ENCODE measurements around the gene XYLT1. TPM values are rescaled to one million over a fixed set of nuclear protein-coding genes. Genes with fewer than 3 reads are reported as not detected.

The XYLT1 gene
- total and polyA plus RNA-seq, 9 of the 15 experiments (the other 6 are each of a cell fraction or from before 2014, with no cell fraction given) = 0.03 to 0.09 (median 0.08) TPM; not detected in 6

DNA sequence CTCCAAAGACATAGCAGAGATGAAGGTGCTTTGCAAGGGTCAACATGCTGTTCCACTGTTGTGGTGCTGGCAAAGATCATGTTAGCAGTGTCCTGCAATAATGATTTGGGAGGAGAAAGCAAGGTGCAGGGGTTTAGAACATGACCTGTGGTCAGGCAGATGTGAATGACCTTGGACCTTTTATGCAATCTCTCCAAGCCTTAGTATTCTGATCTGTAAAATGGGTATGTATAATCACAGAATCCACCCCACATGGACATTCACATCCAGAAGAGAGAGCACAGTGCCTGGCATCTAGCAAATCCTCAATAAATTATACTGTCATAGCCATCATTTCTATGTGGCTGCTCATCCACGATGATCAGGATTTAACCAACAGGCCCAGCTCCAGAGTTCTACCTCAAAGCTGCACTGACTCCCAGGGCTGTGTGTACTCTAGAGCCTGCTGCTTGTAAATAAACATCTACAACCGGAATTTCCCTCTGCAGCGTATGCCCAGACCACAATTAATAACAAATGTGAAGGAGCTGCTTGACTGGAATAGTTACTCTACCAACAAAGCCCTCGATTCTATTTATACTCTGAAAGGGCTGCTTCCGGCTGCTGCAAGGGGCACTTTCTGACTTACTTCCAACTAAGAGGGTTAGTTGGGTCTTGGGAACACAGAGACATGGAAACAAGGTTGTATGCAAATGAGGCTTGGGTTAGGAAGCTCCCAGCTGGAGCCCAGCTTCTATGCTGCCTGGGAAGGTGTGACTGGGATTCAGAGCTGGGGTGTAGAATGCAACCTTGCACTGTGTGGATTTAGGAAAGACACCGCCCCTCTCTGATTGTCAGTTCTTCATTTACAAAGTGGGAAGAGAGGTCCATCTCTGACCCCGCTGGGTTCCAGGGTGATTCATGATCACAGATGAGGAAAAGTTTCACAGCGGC is 265.2 kb downstream of the XYLT1 start:
- Histone ChIP-seq H3K9ac (ENCODE audit: insufficient read depth in 1 of 2, low read depth in 2 of 2, low read length in 2 of 2) (no peak overlapping the region), H3K4me2 (ENCODE audit: insufficient read depth, low read length) (no peak overlapping the region), H3K27ac (ENCODE audit: extremely low read depth, low read depth, low read length) (no peak overlapping the region), H3K79me2 (ENCODE audit: control insufficient read depth, insufficient read depth, low read length) (no peaks in the 10 kb centered on the region), H3K9me3 (replicated peaks; ENCODE audit: control insufficient read depth, insufficient read depth, low read depth, low read length) (no peaks in the 10 kb centered on the region), H3K4me1 (replicated peaks in 1 of 2; ENCODE audit: control insufficient read depth in 2 of 2, insufficient read depth in 2 of 2, low read length in 2 of 2) (no peaks in the 10 kb centered on the region), H3K4me3 (no peak overlapping the region), H2AFZ (ENCODE audit: low read depth, low read length) (no peak overlapping the region), H4K20me1 (replicated peaks; ENCODE audit: control insufficient read depth, insufficient read depth, low read length) (no peaks in the 10 kb centered on the region), H3K9me1 (ENCODE audit: control insufficient read depth, insufficient read depth, low read length) (no peaks in the 10 kb centered on the region), H3K36me3 (ENCODE audit: control insufficient read depth, insufficient read depth, low read length) (no peaks in the 10 kb centered on the region), H3K27me3 (ENCODE audit: control insufficient read depth in 2 of 2, insufficient read depth in 2 of 2, low read length in 2 of 2) (peaks cover 6 to 16% of the 10 kb centered on the region in 2 experiments)
- no TSS peak for BruUV-seq (replicated peaks)
- intact Hi-C loops (cut with micrococcal nuclease) (no loop called here), in situ Hi-C loops (cut with MboI) (no loop called here)
- TF ChIP-seq, protein P1, sequence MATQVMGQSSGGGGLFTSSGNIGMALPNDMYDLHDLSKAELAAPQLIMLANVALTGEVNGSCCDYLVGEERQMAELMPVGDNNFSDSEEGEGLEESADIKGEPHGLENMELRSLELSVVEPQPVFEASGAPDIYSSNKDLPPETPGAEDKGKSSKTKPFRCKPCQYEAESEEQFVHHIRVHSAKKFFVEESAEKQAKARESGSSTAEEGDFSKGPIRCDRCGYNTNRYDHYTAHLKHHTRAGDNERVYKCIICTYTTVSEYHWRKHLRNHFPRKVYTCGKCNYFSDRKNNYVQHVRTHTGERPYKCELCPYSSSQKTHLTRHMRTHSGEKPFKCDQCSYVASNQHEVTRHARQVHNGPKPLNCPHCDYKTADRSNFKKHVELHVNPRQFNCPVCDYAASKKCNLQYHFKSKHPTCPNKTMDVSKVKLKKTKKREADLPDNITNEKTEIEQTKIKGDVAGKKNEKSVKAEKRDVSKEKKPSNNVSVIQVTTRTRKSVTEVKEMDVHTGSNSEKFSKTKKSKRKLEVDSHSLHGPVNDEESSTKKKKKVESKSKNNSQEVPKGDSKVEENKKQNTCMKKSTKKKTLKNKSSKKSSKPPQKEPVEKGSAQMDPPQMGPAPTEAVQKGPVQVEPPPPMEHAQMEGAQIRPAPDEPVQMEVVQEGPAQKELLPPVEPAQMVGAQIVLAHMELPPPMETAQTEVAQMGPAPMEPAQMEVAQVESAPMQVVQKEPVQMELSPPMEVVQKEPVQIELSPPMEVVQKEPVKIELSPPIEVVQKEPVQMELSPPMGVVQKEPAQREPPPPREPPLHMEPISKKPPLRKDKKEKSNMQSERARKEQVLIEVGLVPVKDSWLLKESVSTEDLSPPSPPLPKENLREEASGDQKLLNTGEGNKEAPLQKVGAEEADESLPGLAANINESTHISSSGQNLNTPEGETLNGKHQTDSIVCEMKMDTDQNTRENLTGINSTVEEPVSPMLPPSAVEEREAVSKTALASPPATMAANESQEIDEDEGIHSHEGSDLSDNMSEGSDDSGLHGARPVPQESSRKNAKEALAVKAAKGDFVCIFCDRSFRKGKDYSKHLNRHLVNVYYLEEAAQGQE (IDR thresholded peaks at IDR 0.05; ENCODE audit: borderline replicate concordance) = no peak
- TF ChIP-seq, protein P1 (CRISPR knock-in tag; IDR thresholded peaks at IDR 0.05; ENCODE audit: low read depth) = no peak
- TF ChIP-seq RBM25 (IDR thresholded peaks at IDR 0.05; ENCODE audit: low read depth, low read length, severe bottlenecking) = peak; percentile 71
- DNase-seq (ENCODE audit: extremely low read depth in 1 of 4, low spot score in 3 of 4) (no peak), ATAC-seq (no peak), FAIRE-seq (no peak)
- POLR2A ChIA-PET = interaction anchor here (0.5 kb wide), 1 partner anchor 88 kb away, joined by 4 read pairs; no protein-coding TSS in a partner anchor
- 0% methylated on average over 7 of the region's 8 CpGs for WGBS (ENCODE audit: insufficient coverage, low coverage, missing lambda C conversion rate)
- CTCF ChIA-PET (ENCODE audit: low intra/inter-chr PET ratio) = no interaction called here

Measured in K562 (cell line).